K562 (cell line): ENCODE results near the gene CCDC85B. TPM values are rescaled to one million over a fixed set of nuclear protein-coding genes. Genes with fewer than 3 reads are reported as not detected.

Experiments used
- ASH1L ChIP-seq: fragments of 450-650 bp; IDR thresholded peaks from 2 replicates; pipeline ENCODE4 v1.6.1; 2018; ENCODE audit warnings: borderline replicate concordance, mild to moderate bottlenecking, low read depth; ENCODE audit not compliant: partially characterized antibody
- CBX1 ChIP-seq: sonication (generic); IDR thresholded peaks from 2 replicates; pipeline ENCODE4 v1.6.1; 2016; ENCODE audit warnings: antibody characterized with exemption, low read depth, mild to moderate bottlenecking
- CREB1 ChIP-seq, 2 experiments: sonication (generic) in 1 of 2; formaldehyde crosslinking in 1 of 2; IDR thresholded peaks; 2 replicates each; pipeline versions ENCODE4 v1.6.1 to v1.8.0; 2012 to 2022; ENCODE audit warnings: inconsistent platforms in 1 of 2, mild to moderate bottlenecking in 1 of 2, missing genetic modification reagents in 1 of 2, moderate library complexity in 1 of 2
- DPF2 ChIP-seq: fragments of 450-650 bp; IDR thresholded peaks from 2 replicates; pipeline ENCODE4 v1.6.1; 2016
- EWSR1 ChIP-seq: fragments of 450-650 bp; IDR thresholded peaks from 2 replicates; pipeline ENCODE4 v1.6.1; 2018; ENCODE audit warnings: borderline replicate concordance, mild to moderate bottlenecking, low read depth, moderate library complexity; ENCODE audit not compliant: partially characterized antibody
- HMG20B ChIP-seq: fragments of 250-450 bp; sonication (Bioruptor Pico); IDR thresholded peaks from 2 replicates; pipeline ENCODE4 v1.5.0; 2021; ENCODE audit warnings: mild to moderate bottlenecking
- HSF4 ChIP-seq: fragments of 250-450 bp; sonication (Bioruptor Pico); IDR thresholded peaks from 2 replicates; pipeline ENCODE4 v2.1.2; 2022; ENCODE audit warnings: mild to moderate bottlenecking, moderate library complexity, borderline replicate concordance
- NCOA2 ChIP-seq, 2 experiments: fragments of 450-650 bp; IDR thresholded peaks; 2 replicates each; pipeline ENCODE4 v1.6.1; 2018; ENCODE audit warnings: mild to moderate bottlenecking in 2 of 2, moderate library complexity in 1 of 2; ENCODE audit not compliant: partially characterized antibody in 2 of 2
- POLR2AphosphoS2 ChIP-seq: IDR thresholded peaks from 2 replicates; pipeline ENCODE4 v1.6.1; 2012; ENCODE audit warnings: low read length, improper control_type of control experiment
- POLR2G ChIP-seq: fragments of 200-400 bp; formaldehyde crosslinking; IDR thresholded peaks from 2 replicates; pipeline ENCODE4 v1.6.1; 2017; ENCODE audit warnings: low read depth, mild to moderate bottlenecking, antibody characterized with exemption, low read length, moderate library complexity
- SMAD1 ChIP-seq: fragments of 150-350 bp; IDR thresholded peaks from 2 replicates; pipeline ENCODE4 v1.6.1; 2014; ENCODE audit warnings: low read length, low read depth; ENCODE audit not compliant: partially characterized antibody
- SMARCB1 ChIP-seq: IDR thresholded peaks from 2 replicates; pipeline ENCODE4 v1.6.1; 2011; ENCODE audit warnings: improper control_type of control experiment, low read depth; ENCODE audit not compliant: insufficient read length
- TGIF2 ChIP-seq: sonication (generic); formaldehyde crosslinking; IDR thresholded peaks from 2 replicates; pipeline ENCODE4 v1.8.1; 2022; ENCODE audit warnings: mild to moderate bottlenecking, missing genetic modification reagents, moderate library complexity
- ZFP1 ChIP-seq: fragments of 450-650 bp; formaldehyde crosslinking; IDR thresholded peaks from 2 replicates; pipeline ENCODE4 v1.4.0; 2020; ENCODE audit warnings: mild to moderate bottlenecking, mixed read lengths
- ZNF324 ChIP-seq: fragments of 250-450 bp; sonication (Bioruptor Pico); IDR thresholded peaks from 2 replicates; pipeline ENCODE4 v1.4.0; 2020; ENCODE audit warnings: mild to moderate bottlenecking
- ZNF584 ChIP-seq: fragments of 200-800 bp; sonication (Bioruptor generic); IDR thresholded peaks from 2 replicates; pipeline ENCODE4 v1.6.1; 2016; ENCODE audit warnings: low read depth, mild to moderate bottlenecking, missing genetic modification characterization, missing compliant biosample characterization
- ZNF586 ChIP-seq: fragments of 450-650 bp; formaldehyde crosslinking; conservative IDR thresholded peaks from 2 replicates; pipeline ENCODE4 v1.4.0; 2020; ENCODE audit warnings: mild to moderate bottlenecking, moderate library complexity
- ZNF785 ChIP-seq: fragments of 250-450 bp; sonication (Bioruptor Pico); IDR thresholded peaks from 2 replicates; pipeline ENCODE4 v1.4.0; 2020; ENCODE audit warnings: mild to moderate bottlenecking
- polyA plus RNA-seq, 8 experiments: library from polyadenylated mRNA; depleted of rRNA in 4 of 8; stranded (reverse) in 5 of 8; unstranded in 3 of 8; fragments of >200 nt; fragmentation: Nextera tagmentation in 2 of 8; fragmentation: Illumina TruSeq in 1 of 8; extraction: Ambion mirVana in 2 of 8; extraction: Trizol in 1 of 8; gene quantifications; 2 replicates each; pipeline versions ENCODE4 v1.2.1 to v1.2.3, GENCODE V29; 2011 to 2014; ENCODE audit warnings: inconsistent platforms in 1 of 8, missing spikeins in 1 of 8
- total RNA-seq, 7 experiments: library from RNA; depleted of rRNA in 6 of 7; stranded (reverse); fragments of >200 nt in 6 of 7; fragmentation: Illumina TruSeq in 2 of 7; extraction: Trizol in 2 of 7; gene quantifications; 2 replicates each; pipeline versions ENCODE4 v1.2.1 to v1.2.3, GENCODE V29; 2011 to 2021; ENCODE audit warnings: low replicate concordance in 1 of 7
- TF ChIP-seq, protein P1 (sequence below): sonication (generic); formaldehyde crosslinking; IDR thresholded peaks from 2 replicates; pipeline ENCODE4 v1.8.0; 2022; ENCODE audit warnings: missing genetic modification reagents, mild to moderate bottlenecking, moderate library complexity, borderline replicate concordance
- TF ChIP-seq, protein P2 (sequence below), 3 experiments: fragments of 200-800 bp in 1 of 3; sonication (Bioruptor generic) in 1 of 3; sonication (generic) in 1 of 3; formaldehyde crosslinking in 1 of 3; IDR thresholded peaks; 2 replicates each; pipeline versions ENCODE4 v1.6.1 to v1.8.0; 2016 to 2022; ENCODE audit warnings: mild to moderate bottlenecking in 2 of 3, missing compliant biosample characterization in 2 of 3, missing genetic modification characterization in 2 of 3, missing genetic modification reagents in 1 of 3
- TF ChIP-seq, protein P3 (sequence below): IDR thresholded peaks from 2 replicates; pipeline ENCODE4 v1.6.1; 2011; ENCODE audit warnings: borderline replicate concordance, low read depth, mild to moderate bottlenecking, moderate library complexity, low read length; ENCODE audit not compliant: insufficient read depth, poor library complexity, severe bottlenecking

The CCDC85B gene
- total and polyA plus RNA-seq, 9 of the 15 experiments (the other 6 are each of a cell fraction or from before 2014, with no cell fraction given) = 0.14 to 138 (median 6.2) TPM

DNA sequence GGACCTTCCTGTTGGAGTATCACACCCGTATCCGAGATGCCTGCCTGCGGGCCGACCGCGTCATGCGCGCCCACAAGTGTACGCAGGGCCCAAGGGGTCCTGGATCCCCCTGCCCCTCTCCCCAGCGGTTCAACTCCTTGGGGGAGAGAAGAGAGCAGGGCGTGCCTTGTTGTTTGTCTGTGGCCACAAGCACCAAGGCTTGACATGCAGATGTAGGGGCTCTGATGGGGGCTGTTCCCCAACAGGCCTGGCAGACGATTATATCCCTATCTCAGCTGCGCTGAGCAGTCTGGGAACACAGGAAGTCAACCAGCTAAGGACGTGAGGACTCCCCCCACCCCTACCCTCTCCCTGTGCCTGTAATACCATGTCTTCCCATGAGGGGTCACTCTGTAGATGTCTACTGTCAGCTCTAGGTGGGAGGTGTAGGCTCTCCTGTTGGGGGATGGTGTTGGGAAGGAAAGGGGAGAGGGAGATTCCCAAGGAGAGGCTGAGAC, 39.3 kb upstream of the CCDC85B start (continued):
- TF ChIP-seq POLR2AphosphoS2 = peak; percentile 29; the same call in 1 of the 2 replicates
- no peak for TF ChIP-seq CREB1 (IDR thresholded peaks at IDR 0.05)
- TF ChIP-seq CREB1 (CRISPR knock-in tag; IDR thresholded peaks at IDR 0.05) = 0 out of 2 replicates have a peak, but pooled peaks have one; percentile 2
- no peak for TF ChIP-seq HSF4 (CRISPR knock-in tag)
- TF ChIP-seq SMARCB1 = no peak
- TF ChIP-seq, protein P1, sequence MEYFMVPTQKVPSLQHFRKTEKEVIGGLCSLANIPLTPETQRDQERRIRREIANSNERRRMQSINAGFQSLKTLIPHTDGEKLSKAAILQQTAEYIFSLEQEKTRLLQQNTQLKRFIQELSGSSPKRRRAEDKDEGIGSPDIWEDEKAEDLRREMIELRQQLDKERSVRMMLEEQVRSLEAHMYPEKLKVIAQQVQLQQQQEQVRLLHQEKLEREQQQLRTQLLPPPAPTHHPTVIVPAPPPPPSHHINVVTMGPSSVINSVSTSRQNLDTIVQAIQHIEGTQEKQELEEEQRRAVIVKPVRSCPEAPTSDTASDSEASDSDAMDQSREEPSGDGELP (CRISPR knock-in tag) = no peak
- no peak for TF ChIP-seq ZFP1 (CRISPR knock-in tag)
- TF ChIP-seq, protein P2, sequence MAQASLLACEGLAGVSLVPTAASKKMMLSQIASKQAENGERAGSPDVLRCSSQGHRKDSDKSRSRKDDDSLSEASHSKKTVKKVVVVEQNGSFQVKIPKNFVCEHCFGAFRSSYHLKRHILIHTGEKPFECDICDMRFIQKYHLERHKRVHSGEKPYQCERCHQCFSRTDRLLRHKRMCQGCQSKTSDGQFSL (CRISPR knock-in tag; IDR thresholded peaks at IDR 0.05) = peak; percentile 43; the same call in 1 of the 2 replicates
- TF ChIP-seq, protein P2 (tag; IDR thresholded peaks at IDR 0.05) = no peak
- TF ChIP-seq TGIF2 = no peak
- TF ChIP-seq ASH1L = no peak
- TF ChIP-seq EWSR1 = no peak
- TF ChIP-seq ZNF785 (CRISPR knock-in tag) = peak; percentile 88
- TF ChIP-seq, protein P3, sequence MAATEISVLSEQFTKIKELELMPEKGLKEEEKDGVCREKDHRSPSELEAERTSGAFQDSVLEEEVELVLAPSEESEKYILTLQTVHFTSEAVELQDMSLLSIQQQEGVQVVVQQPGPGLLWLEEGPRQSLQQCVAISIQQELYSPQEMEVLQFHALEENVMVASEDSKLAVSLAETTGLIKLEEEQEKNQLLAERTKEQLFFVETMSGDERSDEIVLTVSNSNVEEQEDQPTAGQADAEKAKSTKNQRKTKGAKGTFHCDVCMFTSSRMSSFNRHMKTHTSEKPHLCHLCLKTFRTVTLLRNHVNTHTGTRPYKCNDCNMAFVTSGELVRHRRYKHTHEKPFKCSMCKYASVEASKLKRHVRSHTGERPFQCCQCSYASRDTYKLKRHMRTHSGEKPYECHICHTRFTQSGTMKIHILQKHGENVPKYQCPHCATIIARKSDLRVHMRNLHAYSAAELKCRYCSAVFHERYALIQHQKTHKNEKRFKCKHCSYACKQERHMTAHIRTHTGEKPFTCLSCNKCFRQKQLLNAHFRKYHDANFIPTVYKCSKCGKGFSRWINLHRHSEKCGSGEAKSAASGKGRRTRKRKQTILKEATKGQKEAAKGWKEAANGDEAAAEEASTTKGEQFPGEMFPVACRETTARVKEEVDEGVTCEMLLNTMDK = no peak
- no peak for TF ChIP-seq DPF2
- no peak for TF ChIP-seq NCOA2 (IDR thresholded peaks at IDR 0.05; ENCODE audit: partially characterized antibody in 2 of 2)
- TF ChIP-seq ZNF584 (CRISPR knock-in tag) = no peak
- TF ChIP-seq POLR2G = peak; percentile 73
- TF ChIP-seq CBX1 = no peak
- no peak for TF ChIP-seq ZNF324 (CRISPR knock-in tag)
- no peak for TF ChIP-seq ZNF586
- TF ChIP-seq SMAD1 = no peak
- TF ChIP-seq HMG20B = no peak
